Sigmoid colon (tissue), 4 donors: ENCODE results near the gene MET.

ENCODE experiments used
- CTCF ChIP-seq, 4 experiments: fragments of 450-650 bp in 3 of 4; fragments of 200-600 bp in 1 of 4; IDR thresholded peaks; one replicate each; pipeline ENCODE4 v1.5.1; 2016 to 2019; ENCODE audit warnings: antibody characterized with exemption in 4 of 4, mild to moderate bottlenecking in 3 of 4, moderate library complexity in 2 of 4
- POLR2AphosphoS5 ChIP-seq, 4 donors: sonication (generic); formaldehyde crosslinking; IDR thresholded peaks; one replicate each; pipeline ENCODE4 v1.6.1; 2017; ENCODE audit warnings: antibody characterized with exemption in 4 of 4

- TF ChIP-seq CTCF (IDR thresholded peaks at IDR 0.05) (no peak), POLR2AphosphoS5 (IDR thresholded peaks at IDR 0.05) (no peak)
Observed at GRCh38 chr7:116727432-116728009, 55.5 kb downstream of the MET start.
